ENCODE measurements around the gene ASS1.

ASS1 gene

DNA sequence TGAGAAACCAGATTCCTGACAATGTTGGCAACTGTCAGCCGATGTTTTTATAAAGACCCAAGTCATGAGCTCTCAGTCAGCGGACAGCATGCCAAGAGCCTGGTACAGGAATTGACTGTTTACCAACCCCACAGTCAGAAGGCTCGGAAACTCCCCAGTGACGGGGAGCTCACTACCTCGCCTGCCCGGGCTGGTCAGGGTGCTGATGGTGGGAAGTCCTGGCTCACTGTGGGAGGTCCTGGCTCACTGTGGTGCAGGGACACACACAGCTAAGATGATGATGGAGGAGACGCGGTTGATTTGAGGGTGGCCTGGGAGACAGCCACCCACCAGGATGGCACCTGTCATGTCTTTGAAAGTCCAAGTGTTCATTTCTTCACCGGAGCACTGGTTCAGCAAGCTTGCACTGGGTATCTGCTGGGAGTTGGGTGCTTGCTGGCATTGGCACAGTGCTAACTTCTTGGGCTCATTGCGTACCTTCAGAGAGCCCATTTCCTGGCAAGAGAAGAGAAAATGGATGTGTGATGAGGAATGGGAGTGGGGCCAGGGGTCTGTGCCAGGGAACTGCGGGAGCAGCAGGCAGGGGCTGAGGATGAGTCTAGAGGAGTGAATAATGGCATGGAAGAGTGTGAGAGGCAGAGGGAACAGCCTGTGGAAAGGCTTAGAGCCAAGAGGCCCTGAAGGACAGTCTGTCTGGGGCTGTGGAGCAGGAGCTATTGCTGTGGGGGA is 15.3 kb downstream of the ASS1 start:
- Histone ChIP-seq H3K27me3 (ENCODE audit: control insufficient read depth in 1 of 2, insufficient read depth in 2 of 2, low read length in 2 of 2) (no peaks in the 10 kb centered on the region), H3K9me3 (ENCODE audit: low read length) (no peaks in the 10 kb centered on the region), H3K27ac (ENCODE audit: low read depth, low read length) (no peak overlapping the region), H3K4me1 (ENCODE audit: insufficient read depth, low read length) (no peaks in the 10 kb centered on the region), H3K4me3 (ENCODE audit: low read depth in 1 of 2, low read length in 2 of 2) (no peak overlapping the region), H3K9ac (ENCODE audit: low read length) (no peak overlapping the region), H3K36me3 (ENCODE audit: insufficient read depth, low read length) (no peaks in the 10 kb centered on the region)

DNA sequence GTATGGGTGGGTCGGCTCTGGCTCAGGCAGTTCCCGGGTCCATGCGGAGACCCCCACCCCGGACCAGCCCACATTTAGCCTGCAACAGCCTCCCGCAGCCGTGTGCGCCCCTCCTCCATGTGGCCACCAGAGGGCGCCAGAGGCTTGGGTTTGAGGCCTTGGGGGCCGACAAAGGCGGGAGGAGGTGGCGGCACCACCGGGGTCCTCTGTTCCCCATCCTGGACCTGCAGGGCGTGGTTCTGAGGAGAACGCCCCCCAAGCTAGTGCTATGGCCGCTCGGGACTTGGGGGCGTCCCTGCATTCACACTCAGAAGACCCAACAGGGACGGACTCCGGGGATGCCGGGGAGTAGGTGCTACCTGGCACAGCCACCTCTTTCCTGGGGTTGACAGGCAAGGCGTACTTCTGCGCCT is 16.5 kb downstream of the ASS1 start:
- Histone ChIP-seq H3K4me1 (ENCODE audit: insufficient read depth, low read length) (no peaks in the 10 kb centered on the region), H3K36me3 (ENCODE audit: insufficient read depth, low read length) (no peaks in the 10 kb centered on the region), H3K27ac (ENCODE audit: low read depth, low read length) (no peak overlapping the region), H3K9me3 (ENCODE audit: low read length) (no peaks in the 10 kb centered on the region), H3K27me3 (ENCODE audit: control insufficient read depth in 1 of 2, insufficient read depth in 2 of 2, low read length in 2 of 2) (no peaks in the 10 kb centered on the region), H3K9ac (ENCODE audit: low read length) (no peak overlapping the region), H3K4me3 (ENCODE audit: low read depth in 1 of 2, low read length in 2 of 2) (no peak overlapping the region)

DNA sequence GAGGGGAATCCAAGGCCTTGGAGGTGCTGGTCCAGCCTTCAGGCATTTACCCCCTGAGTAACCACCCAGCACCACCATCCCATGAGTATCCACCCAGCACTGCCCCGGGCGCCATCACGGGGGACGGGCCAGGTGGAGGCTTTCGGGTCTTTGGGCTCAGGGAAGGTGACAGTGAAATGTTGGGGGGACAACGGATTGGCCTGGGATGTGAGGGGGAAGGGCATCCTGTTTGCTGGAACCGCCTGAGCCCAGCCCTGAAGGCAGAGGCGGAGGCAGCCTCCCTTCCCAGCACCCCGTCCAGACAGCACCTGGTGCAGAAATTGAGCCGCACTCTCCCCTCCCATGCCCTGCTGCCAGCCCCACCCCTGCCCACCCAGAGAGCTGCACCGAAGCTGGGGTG is 17.0 kb downstream of the ASS1 start:
- no peak overlapping the region for H3K4me3 ChIP-seq (ENCODE audit: low read depth in 1 of 2, low read length in 2 of 2)
- H3K27me3 ChIP-seq (ENCODE audit: control insufficient read depth in 1 of 2, insufficient read depth in 2 of 2, low read length in 2 of 2) = no peaks in the 10 kb centered on the region
- H3K9ac ChIP-seq (ENCODE audit: low read length) = no peak overlapping the region
- no peak overlapping the region for H3K27ac ChIP-seq (ENCODE audit: low read depth, low read length)
- H3K36me3 ChIP-seq (ENCODE audit: insufficient read depth, low read length) = no peaks in the 10 kb centered on the region
- no peaks in the 10 kb centered on the region for H3K4me1 ChIP-seq (ENCODE audit: insufficient read depth, low read length)
- no peaks in the 10 kb centered on the region for H3K9me3 ChIP-seq (ENCODE audit: low read length)

DNA sequence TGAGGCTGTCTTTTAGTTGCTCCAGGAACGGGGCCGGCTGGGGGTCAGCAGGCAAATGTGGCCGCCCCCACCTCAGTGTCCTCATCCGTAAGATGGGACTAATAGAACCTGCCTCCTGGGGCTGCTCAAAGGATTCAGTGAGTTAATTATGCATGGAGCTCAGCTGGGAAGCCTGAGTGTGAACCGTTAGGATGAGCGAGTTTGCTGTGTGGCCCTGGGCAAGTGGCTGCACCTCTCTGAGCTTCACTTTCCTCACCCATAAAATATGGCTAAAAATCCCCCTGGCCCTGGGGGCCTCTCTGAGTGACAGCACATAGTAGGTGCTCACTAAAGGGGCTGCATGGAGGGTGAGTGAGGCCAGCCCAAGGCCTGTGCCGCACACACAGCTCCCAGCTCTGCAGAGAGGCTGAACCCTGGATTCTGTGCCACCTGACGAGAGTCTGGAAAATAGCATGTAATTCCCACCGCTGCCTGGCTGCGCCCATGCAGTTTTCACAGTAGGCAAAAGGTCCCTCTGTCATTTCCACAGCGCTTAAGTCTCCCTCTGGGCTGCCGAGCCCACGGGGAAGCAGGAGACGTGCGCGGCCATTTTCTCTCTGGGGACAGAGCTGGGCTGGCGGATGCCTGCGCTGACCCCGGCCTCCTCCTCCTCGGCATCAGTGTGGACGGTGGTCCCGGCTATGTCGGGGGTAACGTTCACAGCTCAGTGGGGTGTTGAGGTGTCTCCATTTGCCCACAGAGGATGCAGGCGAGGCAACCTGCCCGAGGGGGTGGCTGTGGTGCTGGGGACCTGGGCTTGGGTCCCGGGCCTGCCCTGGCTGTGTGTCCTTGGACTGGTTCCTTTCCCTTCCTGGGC is 18.2 kb downstream of the ASS1 start:
- Histone ChIP-seq H3K27me3 (ENCODE audit: control insufficient read depth in 1 of 2, insufficient read depth in 2 of 2, low read length in 2 of 2) (no peaks in the 10 kb centered on the region), H3K27ac (ENCODE audit: low read depth, low read length) (no peak overlapping the region), H3K9me3 (ENCODE audit: low read length) (no peaks in the 10 kb centered on the region), H3K36me3 (ENCODE audit: insufficient read depth, low read length) (no peaks in the 10 kb centered on the region), H3K4me1 (ENCODE audit: insufficient read depth, low read length) (no peaks in the 10 kb centered on the region), H3K4me3 (ENCODE audit: low read depth in 1 of 2, low read length in 2 of 2) (no peak overlapping the region), H3K9ac (ENCODE audit: low read length) (no peak overlapping the region)

DNA sequence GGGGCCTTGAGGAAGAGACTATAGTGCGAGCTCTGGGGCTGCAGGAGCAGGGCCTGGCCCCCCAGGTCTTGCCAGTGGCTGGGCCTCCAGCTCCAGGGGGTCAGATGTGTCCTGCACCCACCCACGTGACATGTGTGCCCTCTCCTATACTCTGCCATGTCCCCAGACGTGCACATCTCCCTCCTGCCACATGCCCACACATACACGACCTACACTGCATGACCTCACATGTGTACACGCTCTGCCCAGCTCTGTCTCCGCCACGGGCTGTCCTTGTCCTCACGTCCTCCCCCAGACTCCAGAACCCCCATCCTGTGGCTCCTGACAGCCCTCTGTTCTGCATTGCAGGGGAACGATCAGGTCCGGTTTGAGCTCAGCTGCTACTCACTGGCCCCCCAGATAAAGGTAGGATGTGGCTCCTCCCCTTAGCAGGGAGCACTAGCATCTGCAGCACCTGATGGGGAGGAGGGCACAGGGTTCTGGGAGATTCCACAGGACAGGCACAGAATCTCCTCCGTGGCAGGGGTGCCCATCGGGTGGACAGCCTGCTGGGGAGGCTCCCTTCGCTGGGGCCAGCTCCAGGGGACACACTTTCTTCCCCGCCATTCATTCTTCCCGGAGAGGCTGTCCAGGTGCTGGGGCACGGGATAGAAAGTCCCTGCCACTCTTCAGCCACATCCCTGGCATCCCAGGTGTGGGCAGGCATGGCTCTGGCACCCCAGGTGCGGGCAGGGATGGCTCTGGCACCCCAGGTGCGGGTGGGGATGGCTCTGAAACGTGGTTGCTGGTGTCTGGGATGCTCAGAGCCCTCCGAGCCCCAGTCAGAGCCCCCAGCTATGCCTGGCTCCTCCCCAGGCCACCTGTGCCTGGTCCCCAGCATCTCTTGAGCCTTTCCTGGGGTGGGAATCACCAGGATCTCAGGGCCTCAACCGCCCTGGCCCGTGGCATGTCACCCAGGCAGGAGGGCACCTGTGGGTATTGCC is 19.3 kb downstream of the ASS1 start:
- H3K27me3 ChIP-seq (ENCODE audit: control insufficient read depth in 1 of 2, insufficient read depth in 2 of 2, low read length in 2 of 2) = no peaks in the 10 kb centered on the region
- no peak overlapping the region for H3K27ac ChIP-seq (ENCODE audit: low read depth, low read length)
- no peak overlapping the region for H3K4me3 ChIP-seq (ENCODE audit: low read depth in 1 of 2, low read length in 2 of 2)
- no peaks in the 10 kb centered on the region for H3K36me3 ChIP-seq (ENCODE audit: insufficient read depth, low read length)
- H3K4me1 ChIP-seq (ENCODE audit: insufficient read depth, low read length) = no peaks in the 10 kb centered on the region
- no peaks in the 10 kb centered on the region for H3K9me3 ChIP-seq (ENCODE audit: low read length)
- no peak overlapping the region for H3K9ac ChIP-seq (ENCODE audit: low read length)

DNA sequence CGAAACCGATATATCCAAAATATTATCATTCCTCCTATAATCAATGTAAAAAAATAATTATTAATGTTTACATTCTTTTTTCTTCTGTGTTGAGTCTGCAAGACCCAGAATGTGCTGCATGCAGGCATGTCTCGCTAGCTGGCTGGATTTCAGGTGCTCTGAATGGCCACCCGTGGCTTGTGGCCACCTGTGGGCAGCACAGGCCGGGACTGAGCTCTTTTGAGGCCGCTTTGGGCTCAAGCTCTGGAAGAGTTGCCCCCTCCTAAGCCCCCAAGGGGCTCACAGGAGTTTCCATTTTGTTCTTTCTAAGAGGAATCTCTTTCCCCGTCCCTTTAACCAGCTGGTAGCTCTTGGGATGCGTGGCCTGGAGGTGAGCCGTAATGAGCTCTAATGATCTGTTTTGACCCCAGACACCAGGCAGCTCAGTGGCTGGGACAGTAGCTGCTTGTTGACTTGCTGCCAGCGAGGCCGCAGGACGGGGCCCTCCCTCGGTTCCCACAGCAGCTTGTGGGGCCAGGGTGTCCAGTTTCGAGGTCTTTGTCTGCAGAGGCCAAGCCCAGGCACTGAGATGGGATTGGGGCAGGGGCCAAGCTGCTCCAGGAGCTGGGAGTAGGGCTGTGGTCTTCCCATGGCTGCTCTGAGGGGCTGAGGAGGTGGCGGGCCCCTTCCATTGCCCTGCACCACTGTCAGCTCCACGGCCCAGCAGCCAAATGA is 20.8 kb downstream of the ASS1 start:
- no peak overlapping the region for H3K9ac ChIP-seq (ENCODE audit: low read length)
- H3K27ac ChIP-seq (ENCODE audit: low read depth, low read length) = no peak overlapping the region
- H3K9me3 ChIP-seq (ENCODE audit: low read length) = no peaks in the 10 kb centered on the region
- no peak overlapping the region for H3K4me3 ChIP-seq (ENCODE audit: low read depth in 1 of 2, low read length in 2 of 2)
- H3K4me1 ChIP-seq (ENCODE audit: insufficient read depth, low read length) = no peaks in the 10 kb centered on the region
- no peaks in the 10 kb centered on the region for H3K36me3 ChIP-seq (ENCODE audit: insufficient read depth, low read length)
- H3K27me3 ChIP-seq (ENCODE audit: control insufficient read depth in 1 of 2, insufficient read depth in 2 of 2, low read length in 2 of 2) = no peaks in the 10 kb centered on the region

DNA sequence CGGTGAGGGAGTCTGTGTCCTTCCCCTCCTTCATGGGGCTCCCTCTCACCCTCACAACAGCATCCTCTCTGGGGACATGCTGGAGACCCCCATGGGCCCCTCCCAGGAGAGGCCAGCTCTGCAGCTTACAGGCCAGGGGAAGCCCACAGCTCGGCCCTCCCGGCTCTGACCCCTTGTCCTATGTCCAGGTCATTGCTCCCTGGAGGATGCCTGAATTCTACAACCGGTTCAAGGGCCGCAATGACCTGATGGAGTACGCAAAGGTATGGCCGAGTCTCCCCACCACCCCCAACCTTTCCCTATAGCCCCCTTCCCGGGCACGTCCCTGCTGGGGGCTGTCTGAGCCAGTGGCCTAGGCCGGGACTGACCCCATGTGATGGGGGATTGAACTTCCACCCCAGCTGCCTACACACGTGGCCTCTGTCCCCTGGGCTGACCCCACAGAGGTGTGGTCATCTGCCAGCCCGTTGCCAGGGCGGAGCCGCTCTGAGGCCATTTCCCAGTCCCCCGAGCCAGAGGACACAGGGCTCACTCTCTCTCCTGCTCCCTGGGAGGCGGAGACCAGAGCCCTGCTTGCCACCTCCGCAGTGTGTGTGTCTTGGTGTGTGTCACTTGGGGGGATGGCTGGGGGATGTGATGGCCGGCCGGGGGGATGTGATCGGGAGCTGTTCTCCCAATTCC is 21.9 kb downstream of the ASS1 start:
- H3K9ac ChIP-seq (ENCODE audit: low read length) = no peak overlapping the region
- no peaks in the 10 kb centered on the region for H3K27me3 ChIP-seq (ENCODE audit: control insufficient read depth in 1 of 2, insufficient read depth in 2 of 2, low read length in 2 of 2)
- H3K4me1 ChIP-seq (ENCODE audit: insufficient read depth, low read length) = no peaks in the 10 kb centered on the region
- no peaks in the 10 kb centered on the region for H3K36me3 ChIP-seq (ENCODE audit: insufficient read depth, low read length)
- no peak overlapping the region for H3K4me3 ChIP-seq (ENCODE audit: low read depth in 1 of 2, low read length in 2 of 2)
- H3K27ac ChIP-seq (ENCODE audit: low read depth, low read length) = no peak overlapping the region
- no peaks in the 10 kb centered on the region for H3K9me3 ChIP-seq (ENCODE audit: low read length)

DNA sequence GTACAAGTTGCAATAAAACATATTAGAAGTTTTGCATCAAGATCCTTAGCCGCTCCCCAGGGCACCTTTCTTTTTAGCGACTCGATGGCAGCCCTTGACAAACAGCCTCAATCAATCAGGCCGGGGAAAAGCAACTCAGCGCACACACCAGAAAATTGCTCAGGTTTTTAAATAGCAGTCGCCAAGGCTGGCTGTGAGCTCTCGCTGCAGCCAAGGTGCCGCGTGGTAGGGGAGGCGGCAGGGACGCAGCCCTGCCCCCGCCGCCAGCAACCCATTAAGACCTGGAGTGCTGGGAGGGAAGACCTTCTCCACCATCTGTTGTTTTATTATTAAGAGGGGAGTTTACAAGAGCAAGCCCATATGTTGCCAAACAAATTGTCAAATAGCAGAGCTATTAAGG is 22.6 kb downstream of the ASS1 start:
- H3K9me3 ChIP-seq (ENCODE audit: low read length) = no peaks in the 10 kb centered on the region

DNA sequence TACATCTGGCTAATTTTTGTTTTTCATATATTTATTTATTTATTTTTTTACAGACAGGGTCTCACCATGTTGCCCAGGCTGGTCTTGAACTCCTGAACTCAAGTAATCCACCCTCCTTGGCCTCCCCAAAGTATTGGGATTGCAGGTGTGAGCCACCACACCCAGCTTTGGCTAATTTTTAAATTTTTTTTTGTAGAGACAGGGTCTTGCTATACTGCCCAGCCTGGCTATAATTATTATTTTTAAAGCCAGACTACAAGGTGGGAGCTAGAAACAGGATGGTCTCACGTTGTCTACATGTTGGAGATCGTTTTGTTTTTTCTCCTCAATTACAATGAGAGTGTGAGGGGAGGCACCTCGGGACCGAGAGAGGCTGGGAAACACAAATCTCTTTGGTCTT is 23.8 kb downstream of the ASS1 start:
- Histone ChIP-seq H3K27ac (ENCODE audit: low read depth, low read length) (no peak overlapping the region), H3K4me3 (ENCODE audit: low read depth in 1 of 2, low read length in 2 of 2) (no peak overlapping the region), H3K9ac (ENCODE audit: low read length) (no peak overlapping the region), H3K36me3 (ENCODE audit: insufficient read depth, low read length) (no peaks in the 10 kb centered on the region), H3K27me3 (ENCODE audit: control insufficient read depth in 1 of 2, insufficient read depth in 2 of 2, low read length in 2 of 2) (no peaks in the 10 kb centered on the region), H3K4me1 (ENCODE audit: insufficient read depth, low read length) (no peaks in the 10 kb centered on the region), H3K9me3 (ENCODE audit: low read length) (no peaks in the 10 kb centered on the region)

More for the DNA sequence above, 22.6 kb downstream of the ASS1 start:
- no peak overlapping the region for H3K9ac ChIP-seq (ENCODE audit: low read length)
- no peak overlapping the region for H3K4me3 ChIP-seq (ENCODE audit: low read depth in 1 of 2, low read length in 2 of 2)
- H3K27ac ChIP-seq (ENCODE audit: low read depth, low read length) = no peak overlapping the region
- H3K4me1 ChIP-seq (ENCODE audit: insufficient read depth, low read length) = no peaks in the 10 kb centered on the region
- H3K27me3 ChIP-seq (ENCODE audit: control insufficient read depth in 1 of 2, insufficient read depth in 2 of 2, low read length in 2 of 2) = no peaks in the 10 kb centered on the region
- H3K36me3 ChIP-seq (ENCODE audit: insufficient read depth, low read length) = no peaks in the 10 kb centered on the region

DNA sequence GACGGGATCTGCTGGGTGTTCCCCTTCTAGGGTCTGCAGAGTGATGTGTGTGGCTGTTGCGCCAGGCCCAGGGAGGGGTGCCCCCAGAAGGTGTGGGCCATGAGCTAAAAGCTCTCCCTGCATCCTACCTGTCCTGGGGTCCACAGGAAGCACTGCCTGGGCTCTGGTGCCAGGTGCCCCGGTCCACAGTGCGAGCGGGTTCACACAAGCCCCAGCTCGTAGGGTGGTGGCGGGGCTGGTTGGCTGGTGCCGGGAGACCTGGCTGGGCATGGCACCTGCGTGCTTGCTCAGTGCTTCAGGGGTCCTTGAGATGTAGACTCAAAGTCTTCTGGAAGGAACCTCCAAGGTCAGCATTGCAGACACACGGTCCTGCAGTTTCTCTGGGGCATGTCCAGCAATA is 25.5 kb downstream of the ASS1 start:
- H3K27ac ChIP-seq (ENCODE audit: low read depth, low read length) = no peak overlapping the region
- H3K4me1 ChIP-seq (ENCODE audit: insufficient read depth, low read length) = no peaks in the 10 kb centered on the region
- H3K27me3 ChIP-seq (ENCODE audit: control insufficient read depth in 1 of 2, insufficient read depth in 2 of 2, low read length in 2 of 2) = no peaks in the 10 kb centered on the region
- H3K9me3 ChIP-seq (ENCODE audit: low read length) = no peaks in the 10 kb centered on the region
- H3K4me3 ChIP-seq (ENCODE audit: low read depth in 1 of 2, low read length in 2 of 2) = no peak overlapping the region
- H3K36me3 ChIP-seq (ENCODE audit: insufficient read depth, low read length) = no peaks in the 10 kb centered on the region
- H3K9ac ChIP-seq (ENCODE audit: low read length) = no peak overlapping the region

All from muscle layer of colon (tissue), 2 donors.